Liver (tissue), 9 donors: ENCODE measurements around the gene C3. TPM values are rescaled to one million over a fixed set of nuclear protein-coding genes. Genes with fewer than 3 reads are reported as not detected.

Experiments used
- DNase-seq: peaks from one replicate; pipeline ENCODE4 v3.0.0-alpha.2; 2017; ENCODE audit warnings: low spot score
- H3K27ac ChIP-seq, 2 donors: one replicate each; pipeline ENCODE4 v1.7.0; 2013; ENCODE audit warnings: inconsistent platforms in 2 of 2, low read length in 2 of 2, control low read depth in 1 of 2, low read depth in 1 of 2, mild to moderate bottlenecking in 1 of 2
- H3K27me3 ChIP-seq, 4 donors: one replicate each; pipeline versions ENCODE4 v1.6.1 to v1.7.0; 2013; ENCODE audit warnings: low read length in 3 of 4, inconsistent platforms in 1 of 4, mild to moderate bottlenecking in 1 of 4, moderate library complexity in 1 of 4; ENCODE audit not compliant: control insufficient read depth in 4 of 4, insufficient read depth in 4 of 4
- H3K36me3 ChIP-seq, 4 donors: one replicate each; pipeline versions ENCODE4 v1.6.1 to v1.7.0; 2013; ENCODE audit warnings: low read length in 3 of 4, mild to moderate bottlenecking in 3 of 4, low read depth in 1 of 4, moderate library complexity in 1 of 4; ENCODE audit not compliant: control insufficient read depth in 4 of 4, insufficient read depth in 3 of 4
- H3K4me1 ChIP-seq, 4 donors: one replicate each; pipeline versions ENCODE4 v1.6.1 to v1.7.0; 2013; ENCODE audit warnings: low read length in 3 of 4, mild to moderate bottlenecking in 3 of 4, moderate library complexity in 1 of 4; ENCODE audit not compliant: control insufficient read depth in 4 of 4, insufficient read depth in 4 of 4
- H3K4me3 ChIP-seq, 3 donors: one replicate each; pipeline versions ENCODE4 v1.6.1 to v1.7.0; 2013; ENCODE audit warnings: low read length in 3 of 3, control low read depth in 1 of 3, low read depth in 1 of 3, mild to moderate bottlenecking in 1 of 3
- H3K9ac ChIP-seq, 2 donors: one replicate each; pipeline ENCODE4 v1.7.0; 2013; ENCODE audit warnings: low read length in 2 of 2, mild to moderate bottlenecking in 2 of 2, moderate library complexity in 2 of 2, control low read depth in 1 of 2, low read depth in 1 of 2
- H3K9me3 ChIP-seq, 4 donors: one replicate each; pipeline versions ENCODE4 v1.6.1 to v1.7.0; 2013; ENCODE audit warnings: low read length in 3 of 4; ENCODE audit not compliant: control insufficient read depth in 4 of 4
- ATF3 ChIP-seq: IDR thresholded peaks from 2 replicates; pipeline ENCODE4 v1.6.1; 2016; ENCODE audit warnings: antibody characterized with exemption
- CTCF ChIP-seq: fragments of 150-350 bp; IDR thresholded peaks from 2 replicates; pipeline ENCODE4 v1.5.1; 2017; ENCODE audit warnings: improper control_type of control experiment, low read depth, low read length; ENCODE audit not compliant: missing input control
- EGR1 ChIP-seq, 2 donors: IDR thresholded peaks; 2 replicates each; pipeline ENCODE4 v1.6.1; 2016 to 2018; ENCODE audit warnings: antibody characterized with exemption in 2 of 2, low read depth in 2 of 2
- FOXA1 ChIP-seq: IDR thresholded peaks from 2 replicates; pipeline ENCODE4 v1.6.1; 2016; ENCODE audit warnings: antibody characterized with exemption
- FOXA2 ChIP-seq: IDR thresholded peaks from 2 replicates; pipeline ENCODE4 v1.6.1; 2016; ENCODE audit warnings: antibody characterized with exemption
- GABPA ChIP-seq, 2 donors: IDR thresholded peaks in 1 of 2; conservative IDR thresholded peaks in 1 of 2; 2 replicates each; pipeline ENCODE4 v1.6.1; 2016; ENCODE audit warnings: antibody characterized with exemption in 2 of 2, mild to moderate bottlenecking in 1 of 2, moderate library complexity in 1 of 2
- HNF4A ChIP-seq, 2 donors: conservative IDR thresholded peaks; 2 replicates each; pipeline ENCODE4 v1.6.1; 2016; ENCODE audit warnings: antibody characterized with exemption in 2 of 2, mild to moderate bottlenecking in 2 of 2
- JUND ChIP-seq, 2 donors: IDR thresholded peaks; 2 replicates each; pipeline ENCODE4 v1.6.1; 2016; ENCODE audit warnings: antibody characterized with exemption in 2 of 2
- MAX ChIP-seq: IDR thresholded peaks from 2 replicates; pipeline ENCODE4 v1.6.1; 2016; ENCODE audit warnings: antibody characterized with exemption
- NR2F2 ChIP-seq: IDR thresholded peaks from 2 replicates; pipeline ENCODE4 v1.6.1; 2016; ENCODE audit warnings: antibody characterized with exemption
- REST ChIP-seq: IDR thresholded peaks from 2 replicates; pipeline ENCODE4 v1.6.1; 2016; ENCODE audit warnings: antibody characterized with exemption, mild to moderate bottlenecking
- RXRA ChIP-seq, 2 donors: IDR thresholded peaks; 2 replicates each; pipeline ENCODE4 v1.6.1; 2017 to 2018; ENCODE audit warnings: antibody characterized with exemption in 2 of 2, mild to moderate bottlenecking in 1 of 2
- SP1 ChIP-seq: IDR thresholded peaks from 2 replicates; pipeline ENCODE4 v1.6.1; 2018; ENCODE audit warnings: antibody characterized with exemption, mild to moderate bottlenecking
- TAF1 ChIP-seq: conservative IDR thresholded peaks from 2 replicates; pipeline ENCODE4 v1.6.1; 2016; ENCODE audit warnings: antibody characterized with exemption, mild to moderate bottlenecking
- YY1 ChIP-seq: IDR thresholded peaks from 2 replicates; pipeline ENCODE4 v1.6.1; 2016; ENCODE audit warnings: antibody characterized with exemption, mild to moderate bottlenecking
- ZBTB33 ChIP-seq: IDR thresholded peaks from 2 replicates; pipeline ENCODE4 v1.6.1; 2016; ENCODE audit warnings: antibody characterized with exemption
- WGBS: extraction: QIAGEN DNeasy Blood & Tissue Kit; methylation state at CpG from one replicate; pipeline ENCODE4 v1.1.7; 2013; 5-methylcytosine and 5-hydroxymethylcytosine counted together
- polyA plus RNA-seq, 2 donors: library from polyadenylated mRNA; stranded (reverse) in 1 of 2; unstranded in 1 of 2; fragments of 200-250 nt in 1 of 2; fragments of >200 nt in 1 of 2; fragmentation: Nextera tagmentation in 1 of 2; extraction: Ambion mirVana in 1 of 2; gene quantifications; one replicate each; pipeline versions ENCODE4 v1.2.1 to v1.2.3, GENCODE V29; 2013 to 2015
- total RNA-seq, 2 donors: library from RNA; depleted of rRNA; stranded (reverse); fragments of >200 nt; gene quantifications; one replicate each; pipeline ENCODE4 v1.2.3, GENCODE V29; 2014
- donor health status: healthy.
- donor health status: healthy.
- donor health status: healthy.
- donor health status: healthy.
- donor health status: healthy.

C3 gene
- total and polyA plus RNA-seq, 4 donors: 4,543 to 9,349 (median 8,015) TPM

GRCh38 chr19:6705931-6706632, 14.4 kb downstream of the C3 start:
- Histone ChIP-seq H3K4me1 (peaks cover 0 to 18% (median 0%) of the 10 kb centered on the region in 4 donors), H3K36me3 (peaks cover 27 to 83% (median 62%) of the 10 kb centered on the region in 4 donors), H3K27ac (no peak overlapping the region), H3K9ac (no peak overlapping the region), H3K4me3 (no peak overlapping the region), H3K9me3 (no peaks in the 10 kb centered on the region), H3K27me3 (no peaks in the 10 kb centered on the region)
- no peak for TF ChIP-seq NR2F2
- TF ChIP-seq HNF4A (conservative IDR thresholded peaks at IDR 0.05): no peak
- no peak for TF ChIP-seq SP1
- no peak for TF ChIP-seq ZBTB33
- TF ChIP-seq GABPA (IDR thresholded peaks at IDR 0.05 in 1 of 2, conservative IDR thresholded peaks at IDR 0.05 in 1 of 2): no peak
- no peak for TF ChIP-seq RXRA (IDR thresholded peaks at IDR 0.05)
- TF ChIP-seq MAX: no peak
- TF ChIP-seq YY1: no peak
- TF ChIP-seq FOXA1: no peak
- no peak for TF ChIP-seq EGR1 (IDR thresholded peaks at IDR 0.05; ENCODE audit: low read depth in 2 of 2)
- TF ChIP-seq REST: no peak
- TF ChIP-seq ATF3: no peak
- TF ChIP-seq FOXA2: no peak
- DNase-seq: no peak
- 59% methylated on average over 11 of the region's 11 CpGs for WGBS

- Histone ChIP-seq H3K9ac (no peak overlapping the region), H3K9me3 (no peaks in the 10 kb centered on the region), H3K4me3 (no peak overlapping the region), H3K27me3 (no peaks in the 10 kb centered on the region), H3K4me1 (peaks cover 0 to 12% (median 2%) of the 10 kb centered on the region in 4 donors), H3K36me3 (peaks cover 19 to 67% (median 49%) of the 10 kb centered on the region in 4 donors), H3K27ac (peak overlapping the region in 1 of 2 donors; percentile 39)
- no peak for DNase-seq
- 55% methylated on average over 8 of the region's 8 CpGs for WGBS
- no peak for TF ChIP-seq SP1
- TF ChIP-seq FOXA1: no peak
- no peak for TF ChIP-seq CTCF
- TF ChIP-seq NR2F2: no peak
- no peak for TF ChIP-seq EGR1 (IDR thresholded peaks at IDR 0.05; ENCODE audit: low read depth in 2 of 2)
- TF ChIP-seq ZBTB33: no peak
- no peak for TF ChIP-seq RXRA (IDR thresholded peaks at IDR 0.05)
- TF ChIP-seq JUND (IDR thresholded peaks at IDR 0.05): no peak
- no peak for TF ChIP-seq FOXA2
- no peak for TF ChIP-seq YY1
- TF ChIP-seq TAF1: no peak
Measured at GRCh38 chr19:6700586-6701316, 19.7 kb downstream of the C3 start.
